ENCODE data around the gene ZNF275. TPM values are rescaled to one million over a fixed set of nuclear protein-coding genes. Genes with fewer than 3 reads are reported as not detected.

Gene ZNF275
- total and polyA plus RNA-seq, 12 donors = 22.8 to 252 (median 101) TPM

DNA sequence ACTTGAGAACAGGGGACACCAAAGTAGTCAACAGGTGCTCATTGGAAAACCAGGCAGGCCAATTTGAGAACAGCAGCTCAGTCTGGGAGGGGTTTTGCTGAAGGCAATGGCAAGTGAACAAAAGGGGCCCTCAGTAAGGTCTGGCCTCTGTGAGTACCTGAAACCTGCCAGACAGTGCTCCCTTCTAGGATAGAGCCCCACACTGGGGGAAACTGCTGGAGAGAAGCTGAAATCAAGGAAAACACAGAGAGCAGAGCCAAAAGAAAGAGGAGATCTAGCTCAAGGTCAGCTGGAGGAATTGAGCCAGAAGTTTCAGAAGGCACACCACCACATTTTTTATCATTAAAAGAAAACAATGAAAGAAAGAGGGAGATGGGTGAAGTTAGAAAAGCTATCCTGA lies 39.0 kb downstream of the ZNF275 start:
- intact Hi-C loops (cut with DNase I) = no loop called here
- peaks cover 3 to 50% of the 10 kb centered on the region in 2 donors for H3K4me1 ChIP-seq (replicated peaks in 1 of 2)
- H3K9me3 ChIP-seq (replicated peaks in 1 of 3) = no peaks in the 10 kb centered on the region
- H3K4me3 ChIP-seq = no peak overlapping the region
- no peaks in the 10 kb centered on the region for H3K36me3 ChIP-seq (replicated peaks in 1 of 2)
- TF ChIP-seq, protein P1, sequence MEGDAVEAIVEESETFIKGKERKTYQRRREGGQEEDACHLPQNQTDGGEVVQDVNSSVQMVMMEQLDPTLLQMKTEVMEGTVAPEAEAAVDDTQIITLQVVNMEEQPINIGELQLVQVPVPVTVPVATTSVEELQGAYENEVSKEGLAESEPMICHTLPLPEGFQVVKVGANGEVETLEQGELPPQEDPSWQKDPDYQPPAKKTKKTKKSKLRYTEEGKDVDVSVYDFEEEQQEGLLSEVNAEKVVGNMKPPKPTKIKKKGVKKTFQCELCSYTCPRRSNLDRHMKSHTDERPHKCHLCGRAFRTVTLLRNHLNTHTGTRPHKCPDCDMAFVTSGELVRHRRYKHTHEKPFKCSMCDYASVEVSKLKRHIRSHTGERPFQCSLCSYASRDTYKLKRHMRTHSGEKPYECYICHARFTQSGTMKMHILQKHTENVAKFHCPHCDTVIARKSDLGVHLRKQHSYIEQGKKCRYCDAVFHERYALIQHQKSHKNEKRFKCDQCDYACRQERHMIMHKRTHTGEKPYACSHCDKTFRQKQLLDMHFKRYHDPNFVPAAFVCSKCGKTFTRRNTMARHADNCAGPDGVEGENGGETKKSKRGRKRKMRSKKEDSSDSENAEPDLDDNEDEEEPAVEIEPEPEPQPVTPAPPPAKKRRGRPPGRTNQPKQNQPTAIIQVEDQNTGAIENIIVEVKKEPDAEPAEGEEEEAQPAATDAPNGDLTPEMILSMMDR (IDR thresholded peaks at IDR 0.05) = no peak
- TF ChIP-seq POLR2A (IDR thresholded peaks at IDR 0.05) = no peak
- no peak for DNase-seq
- no peaks in the 10 kb centered on the region for H3K27me3 ChIP-seq
- H3K27ac ChIP-seq = peak overlapping the region in 3 of 5 donors; percentile 19 to 74 (median 51)

DNA sequence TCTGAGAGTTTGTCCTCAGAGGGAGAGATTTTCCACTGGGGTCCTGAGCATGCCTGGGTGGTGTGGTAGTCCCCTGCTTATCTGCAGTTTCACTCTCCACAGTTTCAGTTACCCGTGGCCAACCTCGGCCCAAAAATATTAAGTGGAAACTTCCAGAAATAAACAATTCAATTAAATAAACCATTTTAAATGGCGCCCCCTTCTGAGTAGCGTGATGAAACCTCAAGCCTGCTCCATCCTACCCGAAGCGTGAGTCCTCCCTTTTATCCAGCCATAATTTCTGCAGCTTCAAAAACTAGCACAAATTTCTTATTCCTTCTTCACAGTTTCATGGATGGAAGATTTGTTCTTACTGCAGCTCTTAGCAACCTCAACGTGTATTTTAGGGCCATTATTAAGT lies 40.5 kb downstream of the ZNF275 start:
- no peak overlapping the region for H3K4me3 ChIP-seq
- peak overlapping the region in 1 of 5 donors; percentile 74 for H3K27ac ChIP-seq
- peaks cover 3 to 50% of the 10 kb centered on the region in 2 donors for H3K4me1 ChIP-seq (replicated peaks in 1 of 2)
- no peak for DNase-seq
- no peaks in the 10 kb centered on the region for H3K27me3 ChIP-seq
- intact Hi-C loops (cut with DNase I) = no loop called here
- no peaks in the 10 kb centered on the region for H3K36me3 ChIP-seq (replicated peaks in 1 of 2)
- 58 to 87% (median 63%) methylated on average over 5 to 7 of the region's 7 CpGs for WGBS, 4 donors
- TF ChIP-seq POLR2A (IDR thresholded peaks at IDR 0.05) = no peak
- TF ChIP-seq, protein P1 (IDR thresholded peaks at IDR 0.05) = no peak
- H3K9me3 ChIP-seq (replicated peaks in 1 of 3) = no peaks in the 10 kb centered on the region

DNA sequence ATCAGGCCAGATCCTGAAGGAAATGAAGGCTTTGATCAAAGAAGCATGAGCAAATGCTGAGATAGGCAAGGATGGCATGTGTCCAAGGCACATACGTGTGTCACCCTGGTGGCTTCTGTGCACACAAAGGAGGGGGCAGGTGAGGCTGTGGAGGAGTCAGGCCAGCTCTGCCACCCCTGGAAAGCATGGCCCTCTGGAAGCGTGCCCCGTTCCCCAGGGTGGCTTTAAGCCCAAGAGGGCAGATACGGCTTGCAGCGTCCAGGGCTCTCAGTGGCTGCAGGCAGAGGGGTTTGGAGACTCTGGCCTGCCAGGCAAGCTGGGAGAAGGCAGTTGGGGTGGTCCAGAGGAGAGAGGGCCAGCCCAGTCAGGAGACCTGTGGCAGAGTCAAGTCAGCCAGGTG lies 41.6 kb downstream of the ZNF275 start:
- DNase-seq = peak in 4 of 7 donors; percentile 41 to 63 (median 46)
- Histone ChIP-seq H3K36me3 (replicated peaks in 1 of 2) (no peaks in the 10 kb centered on the region), H3K27ac (peak overlapping the region in 3 of 5 donors; percentile 29 to 74 (median 69)), H3K4me3 (no peak overlapping the region), H3K27me3 (no peaks in the 10 kb centered on the region), H3K4me1 (replicated peaks in 1 of 2) (peaks cover 4 to 54% of the 10 kb centered on the region in 2 donors), H3K9me3 (replicated peaks in 1 of 3) (no peaks in the 10 kb centered on the region)
- TF ChIP-seq POLR2A (IDR thresholded peaks at IDR 0.05) = no peak
- intact Hi-C loops (cut with DNase I) = no loop called here
- 69 to 79% (median 70%) methylated on average over 4 to 5 of the region's 5 CpGs; no CpG with 5 or more reads in 1 of the 4 donors for WGBS, 4 donors

- Histone ChIP-seq H3K27me3 (no peaks in the 10 kb centered on the region), H3K4me3 (no peak overlapping the region), H3K36me3 (replicated peaks in 1 of 2) (no peaks in the 10 kb centered on the region), H3K4me1 (replicated peaks in 1 of 2) (peaks cover 5 to 47% of the 10 kb centered on the region in 2 donors), H3K9me3 (replicated peaks in 1 of 3) (no peaks in the 10 kb centered on the region), H3K27ac (peak overlapping the region in 1 of 5 donors; percentile 74)
- intact Hi-C loops (cut with DNase I) = no loop called here
- TF ChIP-seq, protein P1 (IDR thresholded peaks at IDR 0.05) = no peak
- no peak for TF ChIP-seq POLR2A (IDR thresholded peaks at IDR 0.05)
- 85 to 96% (median 91%) methylated on average over 3 of the region's 3 CpGs for WGBS, 4 donors
- no peak for DNase-seq
Observed at GRCh38 chrX:153377727-153378126, 43.8 kb downstream of the ZNF275 start.

DNA sequence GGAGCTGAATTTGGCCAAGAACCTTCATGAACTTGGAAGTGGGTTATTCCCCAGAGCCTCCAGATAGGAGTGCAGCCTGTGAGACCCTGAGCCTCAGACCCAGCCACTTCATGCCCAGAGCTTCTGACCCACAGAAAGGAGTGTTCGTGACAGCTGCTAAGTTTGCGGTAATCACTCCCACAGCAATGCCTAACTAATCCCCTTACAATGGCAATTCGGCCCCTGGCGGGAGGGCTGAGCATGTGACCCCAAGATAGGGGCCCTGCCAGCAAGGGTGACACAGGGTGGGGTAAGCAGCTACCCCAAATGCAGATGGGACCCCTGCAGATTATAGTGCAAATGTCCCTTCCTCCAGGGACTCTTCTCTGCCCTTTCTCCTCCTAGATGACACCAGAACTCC lies 44.7 kb downstream of the ZNF275 start:
- TF ChIP-seq POLR2A (IDR thresholded peaks at IDR 0.05) = no peak
- TF ChIP-seq, protein P1 (IDR thresholded peaks at IDR 0.05) = no peak
- Histone ChIP-seq H3K27me3 (no peaks in the 10 kb centered on the region), H3K4me3 (no peak overlapping the region), H3K4me1 (replicated peaks in 1 of 2) (peaks cover 5 to 39% of the 10 kb centered on the region in 2 donors), H3K27ac (peak overlapping the region in 2 of 5 donors; percentile 84 to 91), H3K36me3 (replicated peaks in 1 of 2) (no peaks in the 10 kb centered on the region), H3K9me3 (replicated peaks in 1 of 3) (no peaks in the 10 kb centered on the region)
- DNase-seq = no peak
- intact Hi-C loops (cut with DNase I) = no loop called here
- WGBS, 4 donors = 69 to 97% (median 95%) methylated on average over 2 to 4 of the region's 4 CpGs; no CpG with 5 or more reads in 1 of the 4 donors
